SH-SY5Y (cell line): ENCODE data around the gene FOSL1.

ENCODE experiments used
- GATA2 ChIP-seq: IDR thresholded peaks from 2 replicates; pipeline ENCODE4 v1.6.1; 2011; ENCODE audit warnings: mild to moderate bottlenecking, low read depth, low read length
- GATA3 ChIP-seq: IDR thresholded peaks from 2 replicates; pipeline ENCODE4 v1.6.1; 2011; ENCODE audit warnings: low read depth, mild to moderate bottlenecking, low read length, moderate library complexity

Gene FOSL1

GRCh38 chr11:65931773-65932557 is 31.8 kb upstream of the FOSL1 start:
- no peak for TF ChIP-seq GATA2
- no peak for TF ChIP-seq GATA3

GRCh38 chr11:65928667-65929066 is 28.5 kb upstream of the FOSL1 start:
- TF ChIP-seq GATA2 (no peak), GATA3 (no peak)

- TF ChIP-seq GATA3 = no peak
- no peak for TF ChIP-seq GATA2
Measured at GRCh38 chr11:65927904-65928397, 27.8 kb upstream of the FOSL1 start.

- TF ChIP-seq GATA3 = no peak
- TF ChIP-seq GATA2 = peak; percentile 18; the same call in 1 of the 2 replicates
Measured at GRCh38 chr11:65925397-65925796, 25.2 kb upstream of the FOSL1 start.

- no peak for TF ChIP-seq GATA3
- TF ChIP-seq GATA2 = no peak
Measured at GRCh38 chr11:65922565-65922964, 22.4 kb upstream of the FOSL1 start.

GRCh38 chr11:65921876-65922275 is 21.7 kb upstream of the FOSL1 start:
- TF ChIP-seq GATA3 = no peak
- TF ChIP-seq GATA2 = no peak

- no peak for TF ChIP-seq GATA2
- no peak for TF ChIP-seq GATA3
Measured at GRCh38 chr11:65921033-65921555, 20.9 kb upstream of the FOSL1 start.

GRCh38 chr11:65920372-65920802 is 20.2 kb upstream of the FOSL1 start:
- TF ChIP-seq GATA3 = no peak
- TF ChIP-seq GATA2 = no peak

- TF ChIP-seq GATA3 = no peak
- no peak for TF ChIP-seq GATA2
Measured at GRCh38 chr11:65919573-65920371, 19.6 kb upstream of the FOSL1 start.

GRCh38 chr11:65919141-65919572 is 19.0 kb upstream of the FOSL1 start, which contains the start of gene DRAP1:
Gene DRAP1, plus strand, starts transcription at chr11:65919426. Its CDS starts 76 bp downstream, at chr11:65919502.
- TF ChIP-seq GATA3 (no peak), GATA2 (no peak)

GRCh38 chr11:65918211-65919140 is 18.3 kb upstream of the FOSL1 start, which contains the start of gene C11orf68:
Gene C11orf68, minus strand, starts transcription at chr11:65919062. Its CDS starts 31 bp downstream, at chr11:65919031.
- TF ChIP-seq GATA3 (no peak), GATA2 (no peak)

GRCh38 chr11:65917434-65918210 is 17.4 kb upstream of the FOSL1 start:
- TF ChIP-seq GATA3 (no peak), GATA2 (no peak)
